ENCODE data around the gene BLACAT1. TPM values are rescaled to one million over a fixed set of nuclear protein-coding genes. Genes with fewer than 3 reads are reported as not detected.

Gene BLACAT1
- total and polyA plus RNA-seq, 2 of the 4 experiments (the other 2 are of a cell fraction): under 0.01 to 0.05 TPM

GRCh38 chr1:205436776-205437410 lies 19.0 kb downstream of the BLACAT1 start:
- CTCF ChIA-PET: interaction anchor here (0.6 kb wide), 1 partner anchor 160 kb away, joined by 3 read pairs; no protein-coding TSS in a partner anchor
- DNase-seq: no peak
- intact Hi-C loops (cut with micrococcal nuclease): no loop called here

More at GRCh38 chr1:205436776-205437410, 19.0 kb downstream of the BLACAT1 start:
- Histone ChIP-seq H4K8ac (ENCODE audit: low read depth in 2 of 2, low read length in 2 of 2) (no peak overlapping the region), H3K4me3 (ENCODE audit: insufficient read depth, low read depth, low read length) (no peak overlapping the region), H3K79me1 (ENCODE audit: low read depth in 1 of 2, low read length in 2 of 2) (no peaks in the 10 kb centered on the region), H4K20me1 (ENCODE audit: insufficient read depth, low read length) (no peaks in the 10 kb centered on the region), H2AK9ac (replicated peaks; ENCODE audit: low read depth, low read length, poor library complexity) (no peak overlapping the region), H3K56ac (ENCODE audit: extremely low read depth, insufficient read depth, low read length) (no peak overlapping the region), H3K23ac (ENCODE audit: low read depth, low read length) (no peak overlapping the region), H3K18ac (ENCODE audit: low read depth, low read length) (no peak overlapping the region), H2BK20ac (ENCODE audit: low read depth, low read length) (no peak overlapping the region), H4K91ac (ENCODE audit: insufficient read depth, low read depth, low read length) (no peak overlapping the region), H3K9ac (ENCODE audit: low read depth, low read length) (no peak overlapping the region), H2AK5ac (ENCODE audit: low read depth, low read length) (no peak overlapping the region), H3K9me1 (ENCODE audit: insufficient read depth, low read length) (no peaks in the 10 kb centered on the region), H3K14ac (replicated peaks; ENCODE audit: low read depth, low read length) (no peak overlapping the region), H4K5ac (ENCODE audit: low read depth, low read length) (no peak overlapping the region), H2BK120ac (ENCODE audit: low read depth, low read length) (no peak overlapping the region), H3K4me2 (ENCODE audit: low read depth, low read length) (no peak overlapping the region), H2BK5ac (ENCODE audit: low read depth, low read length, poor library complexity, severe bottlenecking) (no peak overlapping the region), H2AFZ (replicated peaks; ENCODE audit: low read length, poor library complexity) (no peak overlapping the region), H3K9me3 (ENCODE audit: control insufficient read depth, insufficient read depth, low read length) (no peaks in the 10 kb centered on the region), H3K36me3 (ENCODE audit: control insufficient read depth, insufficient read depth, low read length) (no peaks in the 10 kb centered on the region), H3K4ac (ENCODE audit: low read depth, low read length) (no peak overlapping the region), H3K4me1 (ENCODE audit: control insufficient read depth, insufficient read depth, low read length) (no peaks in the 10 kb centered on the region), H3K27ac (ENCODE audit: insufficient read depth, low read length) (no peak overlapping the region), H2BK15ac (ENCODE audit: low read depth, low read length) (no peak overlapping the region), H3K27me3 (ENCODE audit: control insufficient read depth, insufficient read depth, low read length) (peaks cover 71% of the 10 kb centered on the region)
- in situ Hi-C loops (cut with MboI; ENCODE audit: low sequenced_read_pairs): no loop called here
- BruUV-seq (replicated peaks): no TSS peak
- POLR2A ChIA-PET (ENCODE audit: unreplicated experiment): no interaction called here
- dilution Hi-C loops (cut with HindIII; ENCODE audit: low sequenced_read_pairs, unreplicated experiment): no loop called here
- no peak for ATAC-seq (ENCODE audit: low read depth)
- WGBS, 2 experiments (ENCODE audit: extremely low coverage in 2 of 2, insufficient read length in 1 of 2): 87% methylated on average over 3 of the region's 5 CpGs; no CpG with 5 or more reads in 1 of the 2 experiments
- TF ChIP-seq USF2 (IDR thresholded peaks at IDR 0.05; ENCODE audit: low read depth, low read length) (no peak), BHLHE40 (IDR thresholded peaks at IDR 0.05; ENCODE audit: low read depth, low read length) (no peak), ELK1 (IDR thresholded peaks at IDR 0.05; ENCODE audit: borderline replicate concordance, low read depth, low read length) (no peak), CHD1 (IDR thresholded peaks at IDR 0.05; ENCODE audit: low read depth, low read length) (no peak), MAFK (IDR thresholded peaks at IDR 0.05; ENCODE audit: low read depth, low read length) (no peak), CEBPB (IDR thresholded peaks at IDR 0.05; ENCODE audit: low read depth, low read length) (no peak), POLR2A (IDR thresholded peaks at IDR 0.05; ENCODE audit: low read depth, low read length) (no peak), CTCF (conservative IDR thresholded peaks at IDR 0.05; ENCODE audit: low read depth, low read length) (no peak), NFE2L2 (IDR thresholded peaks at IDR 0.05; ENCODE audit: low read depth, low read length) (no peak), RAD21 (IDR thresholded peaks at IDR 0.05; ENCODE audit: low read length) (no peak), MXI1 (IDR thresholded peaks at IDR 0.05; ENCODE audit: borderline replicate concordance, low read depth, low read length) (no peak), SMC3 (IDR thresholded peaks at IDR 0.05; ENCODE audit: low read depth, low read length) (no peak), RCOR1 (IDR thresholded peaks at IDR 0.05; ENCODE audit: insufficient replicate concordance, low read length) (no peak), RFX5 (IDR thresholded peaks at IDR 0.05; ENCODE audit: low read depth, low read length) (no peak), MAZ (IDR thresholded peaks at IDR 0.05; ENCODE audit: borderline replicate concordance, low read depth, low read length) (no peak), FOS (IDR thresholded peaks at IDR 0.05; ENCODE audit: low read depth, low read length) (no peak)

Data from IMR-90 (cell line).